Frontal cortex (tissue), 4 donors: ENCODE measurements around the gene CD300A. TPM values are rescaled to one million over a fixed set of nuclear protein-coding genes. Genes with fewer than 3 reads are reported as not detected.

Source experiments
- DNase-seq, 2 donors: peaks; one replicate each; pipeline ENCODE4 v3.0.0; 2012; ENCODE audit warnings: low spot score in 2 of 2
- FAIRE-seq: peaks from 2 replicates; lab custom pipeline; 2012; peaks lifted over from hg19 to GRCh38; lab: Jason Lieb, UNC
- total RNA-seq: library from RNA; depleted of rRNA; stranded (reverse); fragments of >200 nt; gene quantifications from one replicate; pipeline ENCODE4 v1.2.3, GENCODE V29; 2014
- donor health status: control.
- donor health status: control.
- donor health status: control.

The CD300A gene
- 2.4 TPM for total RNA-seq

DNA sequence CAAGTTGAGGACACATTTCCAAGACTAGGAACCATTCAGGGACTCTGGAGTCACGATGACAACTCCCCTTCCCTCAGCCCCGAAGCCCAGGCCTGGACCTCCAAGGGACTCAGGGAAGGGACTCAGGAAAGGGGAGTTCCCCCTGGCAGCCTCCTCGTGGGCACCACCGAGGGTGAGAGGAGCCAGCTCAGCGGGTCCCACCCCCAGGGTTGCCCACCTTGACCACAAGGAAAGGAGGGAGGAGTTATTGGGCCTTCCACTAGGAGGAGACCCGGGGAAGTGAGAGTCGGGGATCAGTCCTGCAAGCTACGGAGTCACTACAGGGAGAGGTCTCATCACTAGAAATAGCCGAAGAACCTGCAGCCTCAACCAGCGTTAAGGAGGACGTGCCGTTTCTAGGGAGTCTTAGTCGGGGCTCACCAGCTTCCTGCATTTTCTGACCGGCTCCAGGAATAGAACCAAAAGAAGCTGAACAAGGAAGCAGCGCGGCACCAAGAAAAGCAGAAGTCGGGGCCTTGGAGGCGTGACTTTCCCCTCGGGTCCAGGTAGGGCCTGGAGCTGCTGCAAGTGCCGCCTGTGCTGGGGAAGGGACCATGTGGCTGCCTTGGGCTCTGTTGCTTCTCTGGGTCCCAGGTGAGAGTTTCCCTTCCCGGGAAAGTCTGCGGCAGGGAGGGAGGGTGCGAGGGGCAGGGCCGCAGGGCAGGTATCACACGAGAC, at the start of gene CD300A:
CD300A (plus strand) TSS at position 524 of the 717 bp plus-strand sequence; CDS start at position 594, 70 bp downstream.
- no peak for DNase-seq

DNA sequence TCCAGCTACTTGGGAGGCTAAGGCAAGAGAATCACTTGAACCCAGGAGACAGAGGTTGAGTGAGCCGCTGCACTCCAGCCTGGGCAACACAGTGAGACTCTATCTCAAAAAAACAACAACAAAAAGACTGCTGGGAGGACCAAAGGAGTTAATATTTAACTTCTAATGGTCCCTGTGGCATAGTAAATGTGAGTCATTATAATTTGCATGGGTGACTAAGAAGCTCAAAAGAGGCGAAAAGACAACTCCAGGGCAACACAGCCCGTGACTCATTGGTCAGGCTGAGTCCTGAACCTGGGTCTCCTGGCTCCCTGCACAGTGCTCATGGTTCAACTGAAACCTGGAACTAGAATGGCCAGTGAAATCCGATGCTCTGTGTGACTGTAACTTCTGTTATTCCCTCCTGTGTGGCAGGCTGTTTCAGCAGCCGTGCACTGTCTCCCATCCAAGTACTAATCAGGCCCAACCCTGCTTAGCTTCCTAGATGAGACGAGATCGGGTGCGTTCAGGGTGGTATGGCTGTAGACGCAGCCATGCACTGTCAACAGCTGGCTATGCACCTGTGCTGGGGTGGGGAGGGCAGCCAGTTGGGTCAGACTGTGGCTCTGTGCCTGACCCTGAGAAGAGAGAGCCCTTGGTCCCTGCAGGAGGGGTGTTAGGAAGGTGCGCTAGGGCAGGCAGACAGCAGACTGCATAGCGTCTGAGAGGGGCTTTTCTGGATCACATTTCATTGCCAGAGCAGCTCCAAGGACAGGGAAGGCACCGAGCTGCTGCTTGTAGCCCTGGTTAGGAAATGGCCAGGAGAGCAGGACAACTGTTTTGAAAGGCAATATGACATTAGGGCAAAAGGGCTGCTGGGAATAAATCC, 49.0 kb upstream of the CD300A start:
- DNase-seq: no peak

More for the DNA sequence above, at the start of gene CD300A:
- FAIRE-seq: no peak

DNA sequence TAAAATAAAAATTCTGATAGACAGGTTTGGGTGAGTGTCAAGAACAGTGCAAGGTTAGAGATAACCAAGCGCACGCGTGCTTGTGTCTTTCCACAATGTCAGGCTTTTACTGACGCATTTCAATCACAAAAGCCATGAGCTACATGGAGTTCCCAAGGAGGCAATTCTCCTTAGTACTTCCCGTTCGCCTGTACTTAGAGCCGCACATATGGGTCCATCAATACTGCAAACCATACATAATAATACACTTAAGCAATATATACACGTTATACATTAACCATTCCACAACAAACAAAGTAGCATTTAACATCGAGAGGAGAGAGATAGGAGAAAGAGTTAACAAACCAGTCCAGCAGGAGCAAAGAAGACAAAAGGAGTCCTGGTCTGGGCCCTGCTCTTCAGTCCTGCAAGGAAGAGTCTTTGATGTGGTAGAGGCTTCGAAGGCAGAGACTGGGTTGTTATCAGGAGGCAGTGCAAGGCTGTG, 46.5 kb upstream of the CD300A start:
- DNase-seq (no peak), FAIRE-seq (no peak)

More for the DNA sequence above, 49.0 kb upstream of the CD300A start:
- no peak for FAIRE-seq

DNA sequence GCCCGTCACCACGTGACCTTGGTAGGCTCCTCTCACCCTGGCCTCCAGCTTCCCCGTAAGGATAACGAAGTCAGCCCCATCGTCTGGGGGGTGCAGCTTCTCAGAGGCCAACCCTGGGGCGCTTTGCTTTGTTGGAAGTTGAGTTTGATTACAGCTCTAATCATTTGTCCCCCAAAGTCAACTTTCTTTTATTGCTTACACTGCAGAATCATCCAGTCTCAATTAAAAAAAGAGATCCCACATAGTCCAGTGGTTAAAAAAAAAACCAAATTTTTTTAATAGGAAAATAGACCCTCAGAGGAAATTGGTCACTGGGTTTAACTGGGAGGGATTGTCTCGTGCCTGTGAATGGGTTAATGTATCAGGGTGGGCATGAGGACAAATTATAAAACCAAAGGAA, 42.3 kb upstream of the CD300A start:
- no peak for DNase-seq
- FAIRE-seq: no peak

DNA sequence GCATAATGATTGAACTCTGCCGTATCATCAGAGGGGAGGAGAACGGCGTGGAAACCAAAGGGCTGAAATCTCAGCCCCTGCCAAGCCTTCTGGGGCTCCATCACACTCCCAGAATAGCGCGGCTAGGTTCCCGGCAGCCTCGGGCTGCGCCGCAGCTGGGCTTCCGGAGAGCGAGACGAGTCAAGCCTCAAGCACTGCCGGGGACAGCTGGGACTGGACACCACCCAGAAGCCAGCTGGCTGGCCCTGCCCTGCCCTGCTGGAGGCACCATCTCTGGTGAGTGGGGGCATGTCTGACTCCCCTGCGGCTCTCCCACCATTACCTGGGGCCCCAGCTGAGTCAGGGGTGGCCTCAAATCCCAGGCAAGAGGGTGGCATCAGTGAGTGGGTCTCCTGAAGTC, 41.8 kb upstream of the CD300A start:
- DNase-seq (no peak), FAIRE-seq (no peak)

DNA sequence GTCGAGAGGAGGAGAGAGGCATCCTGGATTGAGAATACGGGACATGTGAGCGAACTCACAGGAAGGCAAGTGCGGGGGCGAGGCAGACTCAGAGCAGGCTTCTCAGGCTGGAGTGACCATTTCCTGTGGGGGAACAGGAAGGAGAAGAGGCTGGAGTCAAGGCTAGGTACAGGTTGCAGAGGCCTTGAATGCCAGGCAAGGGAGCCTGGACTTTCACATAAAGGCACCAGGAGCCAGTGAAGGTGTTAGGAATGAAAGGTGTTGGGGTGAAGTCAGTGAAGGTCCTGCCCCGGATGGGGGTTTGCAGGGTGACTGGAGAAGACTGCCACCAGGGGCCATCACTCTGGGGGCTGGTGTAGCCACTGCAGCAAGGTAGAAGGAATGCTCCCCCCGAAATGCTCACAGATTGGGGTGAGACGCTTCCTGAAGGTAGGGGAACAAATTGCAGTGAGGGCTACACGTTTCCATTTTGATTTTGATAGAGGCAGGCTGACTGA, 39.8 kb upstream of the CD300A start:
- FAIRE-seq (no peak), DNase-seq (no peak)

DNA sequence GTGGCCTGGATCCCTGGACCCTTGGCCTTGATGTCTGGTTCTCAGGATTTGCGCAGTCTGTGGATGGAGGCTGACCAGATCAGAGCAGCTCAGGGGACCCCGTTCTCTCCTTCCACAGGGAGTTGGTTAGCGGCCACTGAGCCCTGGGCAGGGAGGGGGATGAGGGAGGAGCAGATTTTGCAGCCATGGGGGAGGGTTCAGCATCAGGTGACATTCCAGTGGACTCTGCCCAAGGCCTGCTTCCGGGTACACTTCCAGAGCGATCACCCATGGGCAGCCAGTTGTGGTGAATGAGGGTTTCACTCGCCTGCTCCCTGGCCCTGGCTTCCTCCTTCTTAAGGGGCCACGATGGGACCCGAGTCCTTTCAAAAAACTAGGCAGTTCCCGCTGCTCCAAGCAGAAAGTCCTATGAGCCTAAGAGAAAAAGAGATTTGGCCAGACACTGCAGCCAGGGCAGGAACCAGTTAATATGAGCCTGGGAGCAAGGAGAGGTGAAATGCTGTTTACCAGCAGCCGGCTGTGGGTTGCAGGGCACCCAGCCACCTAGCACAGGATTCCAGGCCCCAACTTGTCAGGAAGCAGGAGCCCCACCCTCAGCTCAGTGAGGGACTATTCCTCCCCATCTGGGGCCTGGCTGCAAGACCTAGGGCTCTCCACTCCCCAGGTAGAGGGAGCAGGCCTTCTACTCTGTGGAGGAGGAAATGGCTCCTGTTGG, 39.2 kb upstream of the CD300A start:
- FAIRE-seq: no peak

DNA sequence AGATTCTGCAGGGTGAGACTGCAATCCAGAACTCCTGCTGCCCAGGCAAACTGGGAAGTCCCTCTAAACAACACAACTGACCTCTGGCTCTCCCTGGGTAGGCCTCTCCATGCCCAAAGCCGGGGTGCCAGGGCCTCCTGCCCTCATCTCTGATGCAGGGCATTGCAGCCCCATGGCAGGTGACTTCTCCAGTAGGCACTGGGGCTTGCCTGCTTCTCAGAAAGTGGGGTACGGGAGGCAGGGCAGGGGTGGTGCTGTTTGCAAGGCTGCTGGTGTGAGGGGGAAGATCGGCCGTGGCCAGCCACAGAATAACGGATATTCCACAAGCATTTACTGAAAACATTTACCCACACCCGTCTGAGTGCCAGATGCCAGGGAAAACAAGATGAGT, 38.7 kb upstream of the CD300A start:
- DNase-seq (no peak), FAIRE-seq (no peak)

More for the DNA sequence above, 39.2 kb upstream of the CD300A start:
- no peak for DNase-seq

DNA sequence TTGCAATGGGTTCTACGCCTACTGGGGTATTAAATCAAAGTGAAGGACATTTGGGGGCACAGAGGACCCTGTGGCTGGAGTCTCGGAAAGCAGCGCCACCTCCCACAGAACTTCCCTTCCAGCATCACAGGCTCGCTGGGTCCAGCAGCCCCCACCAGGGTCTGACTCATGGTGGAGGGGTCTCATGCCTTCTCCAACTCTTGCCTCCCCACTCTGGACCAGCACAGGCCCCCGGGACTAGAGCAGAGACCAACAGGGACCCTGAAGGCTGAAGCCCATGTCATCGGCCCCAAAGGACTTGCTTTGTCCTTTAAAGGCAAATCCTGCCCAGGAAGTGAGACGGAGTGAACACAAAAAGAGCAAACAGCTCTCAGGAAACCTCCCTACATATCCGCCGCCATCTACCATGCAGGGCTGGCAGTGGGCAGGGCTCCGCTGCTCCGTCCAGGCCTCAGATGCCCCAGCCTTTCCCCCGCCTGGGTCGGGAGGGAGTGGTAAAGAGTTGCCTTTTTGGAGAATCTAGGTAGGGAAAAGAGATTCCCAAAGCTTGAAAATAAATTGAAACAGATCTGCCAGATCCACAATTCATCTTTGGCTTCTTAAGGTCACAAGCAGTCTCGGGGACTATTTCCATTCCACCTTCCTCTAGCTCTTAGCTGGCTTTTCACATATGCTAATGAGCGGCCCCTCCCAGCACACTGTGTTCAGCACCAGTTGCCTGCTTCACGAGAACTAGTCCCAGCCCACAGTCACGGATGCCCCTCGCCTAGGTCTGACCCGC, 36.6 kb upstream of the CD300A start:
- DNase-seq: peak in 1 of 2 donors; percentile 39

DNA sequence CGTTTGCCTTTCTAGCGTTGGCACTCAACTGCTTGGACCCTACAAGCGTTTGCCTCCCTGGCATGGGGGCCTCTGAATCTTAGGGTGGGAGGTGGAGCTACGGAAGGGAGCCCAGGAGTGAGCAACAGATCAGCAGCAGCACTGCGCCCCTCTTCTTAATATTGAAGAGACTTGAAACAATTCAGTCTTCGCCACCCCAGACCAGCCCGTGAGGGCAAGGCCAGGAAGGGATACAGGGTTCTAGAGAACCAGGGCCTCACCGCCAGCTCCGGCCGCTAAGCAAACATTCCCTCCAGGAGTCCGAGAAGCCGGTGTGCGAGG, 36.1 kb upstream of the CD300A start:
- no peak for FAIRE-seq
- DNase-seq: no peak

More for the DNA sequence above, 36.6 kb upstream of the CD300A start:
- FAIRE-seq: no peak

DNA sequence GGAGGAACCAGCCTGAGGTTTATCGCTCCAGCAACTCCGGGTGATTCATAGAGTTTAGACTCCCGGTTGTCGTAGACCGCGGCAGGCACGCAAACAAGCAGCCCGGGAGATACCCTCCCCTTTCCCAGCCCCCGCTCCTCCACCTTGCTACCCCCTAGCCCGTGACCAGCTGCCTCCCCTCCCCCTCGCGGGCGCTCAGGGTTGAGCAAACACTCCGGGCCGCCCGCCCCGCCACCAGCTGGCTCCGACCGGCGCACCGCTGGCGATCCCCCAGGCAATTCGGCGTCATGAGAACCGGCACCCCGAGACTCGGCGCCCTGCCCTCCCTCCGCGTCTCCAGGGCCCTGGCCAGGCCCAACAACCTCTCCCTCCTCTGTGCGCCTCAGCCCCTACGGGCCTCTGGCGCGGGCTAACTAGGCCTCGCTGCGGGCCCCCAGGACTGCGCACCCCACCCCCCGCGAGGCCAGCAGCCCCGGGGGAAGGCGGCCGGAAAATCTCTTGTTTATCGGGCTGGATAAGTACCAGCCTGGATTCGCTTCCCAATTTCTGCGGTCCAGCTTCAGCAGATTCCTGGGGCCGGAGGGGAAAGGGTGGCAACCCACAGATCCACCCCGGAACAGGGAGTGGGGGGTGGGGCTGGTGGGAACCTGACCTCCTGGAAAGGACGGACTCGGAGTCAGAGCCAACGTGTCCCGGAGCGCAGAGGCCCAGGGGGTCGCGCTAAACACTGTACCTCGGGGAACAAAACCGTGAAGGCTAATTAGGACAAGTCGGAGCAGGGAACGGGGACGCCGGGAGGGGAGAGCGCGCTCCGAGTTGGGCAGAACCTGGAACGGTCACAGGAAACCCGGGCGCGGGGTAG, 35.5 kb upstream of the CD300A start:
- no peak for FAIRE-seq
- peak; percentile 60 to 69 for DNase-seq

DNA sequence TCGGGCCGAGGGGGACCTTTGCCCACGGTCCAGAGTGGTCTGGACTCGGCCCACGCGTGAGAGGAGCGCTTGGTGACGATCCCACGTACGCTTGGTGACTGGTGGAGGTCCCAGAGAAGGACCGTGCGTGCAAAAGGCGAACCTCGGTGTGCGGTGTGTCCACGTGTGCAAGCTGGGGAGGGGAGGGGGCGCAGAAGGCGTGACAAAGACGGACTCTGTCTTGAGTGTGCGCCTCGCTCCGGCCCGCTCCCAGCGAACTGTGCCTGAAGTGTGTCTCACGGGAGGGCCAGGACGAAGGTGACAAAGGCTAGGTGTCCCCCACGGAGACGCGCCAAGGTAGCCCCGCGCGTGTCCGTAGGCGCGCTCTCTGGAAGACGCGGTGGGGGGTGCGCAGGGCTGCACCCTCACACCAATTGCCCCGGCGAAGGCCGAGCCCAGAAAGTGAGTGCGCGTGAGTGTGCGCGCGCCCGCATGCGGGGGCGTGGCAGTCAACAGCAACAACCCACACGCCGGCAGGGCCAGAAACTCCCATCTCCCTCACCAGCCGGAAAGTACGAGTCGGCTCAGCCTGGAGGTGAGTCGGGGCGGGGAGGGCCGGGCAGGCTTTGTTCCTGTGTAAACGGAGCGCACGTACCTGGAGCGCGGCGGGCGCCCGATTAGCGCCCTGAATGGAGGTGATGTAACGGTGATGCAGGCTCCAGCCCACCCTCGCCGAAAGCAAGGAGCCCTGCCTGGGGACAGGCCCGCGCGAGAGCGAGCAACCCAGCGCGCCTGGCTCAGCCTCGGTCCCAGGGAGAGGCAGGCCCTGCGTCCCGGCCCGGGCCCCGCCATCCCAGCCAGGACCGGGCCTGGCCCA, 34.6 kb upstream of the CD300A start, which contains the start of gene GPRC5C:
GPRC5C (plus strand) TSS at position 521 of the 856 bp plus-strand sequence. CDS start 7,689 bp downstream, outside the sequence.
- DNase-seq: peak; percentile 71 to 83
- FAIRE-seq: no peak

DNA sequence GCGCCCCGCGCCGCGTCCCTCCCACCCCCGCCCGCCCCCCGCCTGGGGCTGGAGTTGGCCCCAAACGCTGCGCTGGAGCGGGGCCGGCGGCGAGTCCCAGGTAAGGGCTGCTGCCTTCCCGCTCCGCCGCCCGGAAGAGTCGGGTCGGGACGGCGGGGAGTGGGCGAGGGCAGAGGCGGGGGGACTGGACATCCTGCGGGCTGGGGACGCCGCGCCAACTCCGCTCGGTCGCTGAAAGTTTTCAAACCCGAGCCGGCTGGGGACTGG, 34.1 kb upstream of the CD300A start:
- DNase-seq (no peak), FAIRE-seq (no peak)

DNA sequence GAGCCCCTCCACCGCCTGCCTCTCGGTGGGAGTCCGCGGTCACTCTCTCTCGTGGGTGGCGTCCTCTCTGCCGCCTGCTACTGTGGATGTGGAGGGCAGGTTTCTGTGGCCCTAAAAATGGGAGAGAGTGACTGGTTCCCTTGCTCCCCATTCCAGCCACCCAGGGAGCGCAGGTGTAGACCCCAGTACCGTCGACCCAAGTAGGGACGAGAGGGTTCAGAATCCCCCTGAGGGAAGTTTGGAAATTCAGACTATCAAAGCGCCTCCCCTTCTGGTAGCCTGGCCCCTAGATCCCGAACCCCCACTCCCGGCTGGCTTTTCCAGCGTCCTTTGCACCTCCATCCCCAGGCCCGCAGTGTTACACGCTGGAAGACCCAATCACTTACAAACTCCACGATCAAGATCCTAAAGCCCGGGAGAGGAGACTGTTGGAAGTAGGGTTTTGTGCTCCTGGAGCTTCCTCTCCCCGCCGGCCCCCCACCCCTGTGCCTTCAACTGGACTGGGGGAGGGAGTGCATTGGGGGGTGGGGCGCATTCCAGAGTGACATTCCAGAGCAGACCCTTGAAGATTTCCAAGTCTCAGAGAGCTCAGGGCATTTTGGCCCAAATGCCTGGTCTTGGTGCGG, 33.6 kb upstream of the CD300A start:
- DNase-seq (peak in 1 of 2 donors; percentile 18), FAIRE-seq (no peak)

DNA sequence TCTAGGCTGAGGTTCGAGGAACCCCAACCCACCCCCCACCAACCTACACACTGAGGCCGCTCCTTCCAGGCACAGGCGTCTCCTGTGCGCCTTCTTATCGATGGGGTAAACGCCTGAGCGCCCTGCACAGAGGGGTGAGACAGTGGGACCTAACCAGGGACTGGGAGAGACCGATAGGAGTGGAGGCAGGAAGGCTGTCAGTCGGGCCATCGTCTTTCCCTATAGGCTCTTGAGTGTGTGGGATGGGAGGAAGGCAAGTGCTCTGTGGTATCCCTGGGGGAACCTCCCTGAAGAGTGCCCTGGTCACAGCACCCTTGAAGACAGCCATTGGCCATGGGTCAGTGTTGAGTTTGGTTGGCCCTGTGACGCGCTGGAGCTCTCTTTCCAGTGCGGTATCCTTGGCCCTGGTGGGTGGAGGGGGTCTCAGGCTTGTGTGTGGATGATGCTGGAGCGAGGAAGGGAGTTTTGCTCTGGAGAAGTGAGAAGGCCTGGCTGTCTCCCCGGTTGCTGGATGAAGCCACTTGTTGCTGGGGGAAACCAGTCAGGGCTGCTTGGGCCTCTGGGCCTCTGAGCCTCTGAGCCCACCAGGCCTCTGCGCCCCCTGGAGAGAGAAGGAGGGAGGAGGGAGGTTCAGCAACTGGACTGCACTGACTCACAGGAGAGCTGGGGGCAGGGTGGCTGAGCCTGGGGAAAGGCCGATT, 32.9 kb upstream of the CD300A start:
- DNase-seq: no peak
- no peak for FAIRE-seq

DNA sequence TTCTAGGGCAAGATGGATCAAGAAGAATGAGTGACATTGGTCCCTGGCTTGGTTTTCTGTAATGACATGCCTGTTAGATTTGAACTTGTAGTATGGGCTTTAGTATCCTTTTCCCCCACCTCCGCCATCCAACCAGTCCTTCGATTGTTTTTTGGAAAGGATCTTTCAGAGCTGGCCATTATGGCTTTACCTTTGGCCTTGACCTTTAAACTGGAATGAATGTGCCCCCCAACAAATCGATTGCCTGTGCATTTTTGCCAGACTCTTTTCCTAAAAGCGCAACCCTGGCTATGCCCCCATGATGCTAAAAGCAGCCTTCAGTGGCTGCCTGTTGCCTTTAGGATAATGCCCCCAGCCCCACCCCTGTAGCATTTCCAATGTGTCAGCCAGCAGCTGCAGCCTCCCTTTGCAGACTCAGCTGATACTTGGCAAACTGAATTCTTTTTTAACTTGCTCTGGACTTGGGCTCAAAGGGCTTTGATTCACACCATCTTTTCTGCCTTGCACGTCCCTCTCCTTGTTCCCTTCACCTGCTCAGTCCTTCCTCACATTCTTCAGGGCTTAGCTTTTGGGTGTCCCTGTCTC, 30.6 kb upstream of the CD300A start:
- DNase-seq (no peak), FAIRE-seq (no peak)
